Astrocyte (in vitro differentiated cells and primary cell): ENCODE measurements around the gene FUT8. TPM values are rescaled to one million over a fixed set of nuclear protein-coding genes. Genes with fewer than 3 reads are reported as not detected.

Experiments used
- DNase-seq: peaks from one replicate; pipeline ENCODE4 v3.0.0-alpha.2; 2010; ENCODE audit warnings: low read depth
- FAIRE-seq: peaks from 2 replicates; lab custom pipeline; 2011; peaks lifted over from hg19 to GRCh38; lab: Jason Lieb, UNC
- H2AFZ ChIP-seq: 2 replicates; pipeline ENCODE4 v1.6.0; 2012; ENCODE audit warnings: low read depth, low read length, inconsistent platforms
- H3K27ac ChIP-seq: 2 replicates; pipeline ENCODE4 v1.5.1; 2011; ENCODE audit warnings: low read depth, low read length, inconsistent platforms
- H3K27me3 ChIP-seq: 2 replicates; pipeline ENCODE4 v1.6.0; 2011; ENCODE audit warnings: low read length, inconsistent platforms; ENCODE audit not compliant: insufficient read depth
- H3K36me3 ChIP-seq: 2 replicates; pipeline ENCODE4 v1.5.1; 2011; ENCODE audit warnings: low read length, inconsistent platforms; ENCODE audit not compliant: insufficient read depth
- H3K4me1 ChIP-seq: 2 replicates; pipeline ENCODE4 v1.5.1; 2011; ENCODE audit warnings: low read length, inconsistent platforms; ENCODE audit not compliant: insufficient read depth
- H3K4me2 ChIP-seq: 2 replicates; pipeline ENCODE4 v1.6.0; 2012; ENCODE audit warnings: low read length, inconsistent platforms
- H3K4me3 ChIP-seq: 2 replicates; pipeline ENCODE4 v1.5.1; 2011; ENCODE audit warnings: low read depth, mild to moderate bottlenecking, low read length, inconsistent platforms; ENCODE audit not compliant: insufficient read depth
- H3K79me2 ChIP-seq: 2 replicates; pipeline ENCODE4 v1.6.0; 2012; ENCODE audit warnings: mild to moderate bottlenecking, low read length, inconsistent platforms; ENCODE audit not compliant: insufficient read depth
- H3K9ac ChIP-seq: 2 replicates; pipeline ENCODE4 v1.6.0; 2012; ENCODE audit warnings: mild to moderate bottlenecking, low read length, inconsistent platforms
- H3K9me3 ChIP-seq: 2 replicates; pipeline ENCODE4 v1.5.1; 2012; ENCODE audit warnings: low read depth, mild to moderate bottlenecking, low read length, inconsistent platforms; ENCODE audit not compliant: insufficient read depth
- H4K20me1 ChIP-seq: 2 replicates; pipeline ENCODE4 v1.6.0; 2012; ENCODE audit warnings: low read length, inconsistent platforms; ENCODE audit not compliant: insufficient read depth
- H3K27ac Mint-ChIP-seq: one replicate; pipeline ENCODE4 v1.8.0; 2021; ENCODE audit warnings: mild to moderate bottlenecking, mixed read lengths; ENCODE audit not compliant: unreplicated experiment
- H3K27me3 Mint-ChIP-seq: one replicate; pipeline ENCODE4 v1.8.0; 2021; ENCODE audit warnings: low read depth, mixed read lengths; ENCODE audit not compliant: unreplicated experiment
- H3K36me3 Mint-ChIP-seq: one replicate; pipeline ENCODE4 v1.8.0; 2021; ENCODE audit warnings: low read depth, mixed read lengths; ENCODE audit not compliant: unreplicated experiment
- H3K4me1 Mint-ChIP-seq: one replicate; pipeline ENCODE4 v1.8.0; 2021; ENCODE audit warnings: low read depth, mixed read lengths; ENCODE audit not compliant: unreplicated experiment
- H3K4me3 Mint-ChIP-seq: one replicate; pipeline ENCODE4 v1.8.0; 2021; ENCODE audit warnings: mild to moderate bottlenecking, moderate library complexity, mixed read lengths; ENCODE audit not compliant: unreplicated experiment
- H3K9me3 Mint-ChIP-seq: one replicate; pipeline ENCODE4 v1.8.0; 2021; ENCODE audit warnings: mild to moderate bottlenecking, mixed read lengths; ENCODE audit not compliant: unreplicated experiment
- EZH2 ChIP-seq: IDR thresholded peaks from 2 replicates; pipeline ENCODE4 v1.6.1; 2012; ENCODE audit warnings: mild to moderate bottlenecking, low read length, inconsistent platforms; ENCODE audit not compliant: insufficient read depth
- total RNA-seq: library from RNA; stranded (reverse); gene quantifications from 2 replicates; pipeline ENCODE4 v1.2.1, GENCODE V29; 2021
- TF ChIP-seq, protein P1 (sequence below): IDR thresholded peaks from 2 replicates; pipeline ENCODE4 v1.5.1; 2011; ENCODE audit warnings: low read depth, mild to moderate bottlenecking, inconsistent platforms, low read length, moderate library complexity; ENCODE audit not compliant: insufficient read depth

The FUT8 gene
- total RNA-seq, 1 donor from 2014 or later: 52.7 TPM

DNA sequence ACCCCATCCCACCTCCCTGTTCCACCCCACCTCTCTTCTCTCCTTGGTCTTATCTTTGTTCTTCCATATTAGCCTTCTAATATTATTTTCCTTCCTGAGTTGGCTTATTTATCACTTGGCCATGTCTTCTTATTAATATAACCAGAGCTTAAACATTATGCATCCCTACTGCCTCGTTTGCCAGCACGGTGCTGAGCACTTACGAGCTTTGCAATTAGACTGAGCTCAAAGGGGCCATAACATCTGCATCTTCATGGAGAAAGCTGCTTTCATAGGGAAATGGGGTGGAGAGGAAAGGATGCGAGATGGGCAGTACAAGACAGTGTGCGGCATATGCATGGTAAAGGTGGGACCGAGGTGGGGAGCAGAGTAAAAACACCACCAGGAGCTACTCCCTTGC is 342.8 kb downstream of the FUT8 start:
- Mint-ChIP-seq H3K27me3 (no peaks in the 10 kb centered on the region), H3K27ac (no peak overlapping the region), H3K9me3 (no peaks in the 10 kb centered on the region), H3K4me1 (no peaks in the 10 kb centered on the region), H3K4me3 (no peak overlapping the region), H3K36me3 (no peaks in the 10 kb centered on the region)
- DNase-seq (no peak), FAIRE-seq (no peak)
- no peak overlapping the region for H3K4me3 ChIP-seq
- H3K4me2 ChIP-seq: no peak overlapping the region
- H2AFZ ChIP-seq: no peak overlapping the region
- TF ChIP-seq, protein P1, sequence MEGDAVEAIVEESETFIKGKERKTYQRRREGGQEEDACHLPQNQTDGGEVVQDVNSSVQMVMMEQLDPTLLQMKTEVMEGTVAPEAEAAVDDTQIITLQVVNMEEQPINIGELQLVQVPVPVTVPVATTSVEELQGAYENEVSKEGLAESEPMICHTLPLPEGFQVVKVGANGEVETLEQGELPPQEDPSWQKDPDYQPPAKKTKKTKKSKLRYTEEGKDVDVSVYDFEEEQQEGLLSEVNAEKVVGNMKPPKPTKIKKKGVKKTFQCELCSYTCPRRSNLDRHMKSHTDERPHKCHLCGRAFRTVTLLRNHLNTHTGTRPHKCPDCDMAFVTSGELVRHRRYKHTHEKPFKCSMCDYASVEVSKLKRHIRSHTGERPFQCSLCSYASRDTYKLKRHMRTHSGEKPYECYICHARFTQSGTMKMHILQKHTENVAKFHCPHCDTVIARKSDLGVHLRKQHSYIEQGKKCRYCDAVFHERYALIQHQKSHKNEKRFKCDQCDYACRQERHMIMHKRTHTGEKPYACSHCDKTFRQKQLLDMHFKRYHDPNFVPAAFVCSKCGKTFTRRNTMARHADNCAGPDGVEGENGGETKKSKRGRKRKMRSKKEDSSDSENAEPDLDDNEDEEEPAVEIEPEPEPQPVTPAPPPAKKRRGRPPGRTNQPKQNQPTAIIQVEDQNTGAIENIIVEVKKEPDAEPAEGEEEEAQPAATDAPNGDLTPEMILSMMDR: no peak
- no peak for TF ChIP-seq EZH2
- H3K4me1 ChIP-seq: no peaks in the 10 kb centered on the region
- no peaks in the 10 kb centered on the region for H3K79me2 ChIP-seq
- H3K9me3 ChIP-seq: no peaks in the 10 kb centered on the region
- H3K27me3 ChIP-seq: no peaks in the 10 kb centered on the region
- no peak overlapping the region for H3K9ac ChIP-seq
- H4K20me1 ChIP-seq: no peaks in the 10 kb centered on the region
- no peak overlapping the region for H3K27ac ChIP-seq
- H3K36me3 ChIP-seq: no peaks in the 10 kb centered on the region

DNA sequence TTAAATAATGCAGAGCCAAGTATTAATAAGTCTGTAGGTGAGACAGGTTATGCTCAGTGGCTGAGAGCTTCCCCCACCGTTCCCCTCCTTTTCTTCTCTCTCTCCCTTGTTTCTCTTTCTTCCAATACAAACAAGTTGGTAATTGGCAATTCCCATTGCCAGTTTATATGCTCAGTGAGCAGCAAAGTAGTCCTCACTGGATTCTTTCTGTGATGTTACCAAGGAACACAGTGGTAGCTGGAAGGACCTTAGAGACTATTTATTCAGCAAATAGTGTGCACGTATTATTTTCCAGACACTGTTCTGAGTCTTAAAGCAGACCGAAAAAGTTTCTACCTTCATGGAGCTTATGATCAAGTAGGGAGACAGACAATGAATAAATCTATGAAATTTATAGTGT is 344.4 kb downstream of the FUT8 start:
- Histone ChIP-seq H3K27ac (no peak overlapping the region), H3K27me3 (no peaks in the 10 kb centered on the region), H3K9me3 (no peaks in the 10 kb centered on the region), H3K79me2 (no peaks in the 10 kb centered on the region), H3K4me3 (no peak overlapping the region), H2AFZ (no peak overlapping the region), H3K9ac (no peak overlapping the region), H4K20me1 (no peaks in the 10 kb centered on the region), H3K4me2 (no peak overlapping the region), H3K36me3 (no peaks in the 10 kb centered on the region), H3K4me1 (no peaks in the 10 kb centered on the region)
- Mint-ChIP-seq H3K4me3 (no peak overlapping the region), H3K27me3 (no peaks in the 10 kb centered on the region), H3K4me1 (no peaks in the 10 kb centered on the region), H3K9me3 (no peaks in the 10 kb centered on the region), H3K27ac (no peak overlapping the region), H3K36me3 (no peaks in the 10 kb centered on the region)
- TF ChIP-seq, protein P1: no peak
- no peak for TF ChIP-seq EZH2
- DNase-seq: no peak
- FAIRE-seq: no peak

DNA sequence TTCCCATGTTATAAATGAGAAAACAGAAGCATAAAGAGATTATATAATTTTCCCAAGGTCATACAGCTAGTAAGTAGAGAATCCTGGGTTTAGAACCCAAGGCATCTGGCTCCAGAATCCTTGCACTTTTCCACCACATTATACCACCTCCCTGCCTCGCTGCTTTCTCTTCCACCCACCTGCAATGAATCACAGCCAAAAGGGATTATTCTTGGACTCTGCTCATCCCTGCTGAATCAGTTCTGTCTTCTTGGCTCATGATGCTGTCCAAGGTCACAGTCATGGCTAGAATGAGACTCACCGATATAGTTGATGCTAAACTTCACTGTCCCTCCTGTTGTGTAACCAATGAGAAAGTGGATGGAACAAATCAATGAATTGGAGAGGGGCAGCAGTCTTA is 356.6 kb downstream of the FUT8 start:
- Mint-ChIP-seq H3K9me3 (no peaks in the 10 kb centered on the region), H3K36me3 (peaks cover 2% of the 10 kb centered on the region), H3K27me3 (peaks cover 7% of the 10 kb centered on the region), H3K4me1 (peaks cover 2% of the 10 kb centered on the region), H3K27ac (no peak overlapping the region), H3K4me3 (no peak overlapping the region)
- Histone ChIP-seq H3K79me2 (no peaks in the 10 kb centered on the region), H2AFZ (no peak overlapping the region), H3K27me3 (no peaks in the 10 kb centered on the region), H3K4me2 (no peak overlapping the region), H4K20me1 (no peaks in the 10 kb centered on the region), H3K27ac (no peak overlapping the region), H3K4me1 (no peaks in the 10 kb centered on the region), H3K36me3 (no peaks in the 10 kb centered on the region), H3K9ac (no peak overlapping the region), H3K9me3 (no peaks in the 10 kb centered on the region), H3K4me3 (no peak overlapping the region)
- peak; percentile 6 for DNase-seq
- no peak for FAIRE-seq
- TF ChIP-seq EZH2: no peak
- TF ChIP-seq, protein P1: no peak
